Stimulated activated naive CD8-positive, alpha-beta T cell treated with anti-CD3 and anti-CD28 coated beads, Interleukin-15, amount 100 ng/mL, for 72 hours (primary cell): ENCODE results near the gene NPAS2.

Experiments used
- ATAC-seq: fragments of 150-1000 bp; cut with Tn5 transposase; 2 replicates; pipeline ENCODE4 v1.10.0; 2021; ENCODE audit warnings: mild to moderate bottlenecking, moderate library complexity
- DNase-seq, 2 donors: peaks; one replicate each; pipeline ENCODE4 v3.0.0; 2021 to 2022
- H3K27ac Mint-ChIP-seq, 2 donors: one replicate each; pipeline ENCODE4 v1.8.0; 2022; ENCODE audit warnings: mild to moderate bottlenecking in 2 of 2, mixed read lengths in 2 of 2, moderate library complexity in 2 of 2
- H3K27me3 Mint-ChIP-seq: one replicate; pipeline ENCODE4 v1.8.0; 2022; ENCODE audit warnings: mixed read lengths
- H3K4me1 Mint-ChIP-seq: one replicate; pipeline ENCODE4 v1.8.0; 2022; ENCODE audit warnings: mild to moderate bottlenecking, mixed read lengths
- H3K4me3 Mint-ChIP-seq, 2 donors: one replicate each; pipeline ENCODE4 v1.8.0; 2022; ENCODE audit warnings: mild to moderate bottlenecking in 2 of 2, mixed read lengths in 2 of 2, moderate library complexity in 1 of 2
- H3K9me3 Mint-ChIP-seq, 2 donors: one replicate each; pipeline ENCODE4 v1.8.0; 2022; ENCODE audit warnings: mixed read lengths in 2 of 2

Gene NPAS2

GRCh38 chr2:100812116-100812515, 7.8 kb upstream of the NPAS2 start:
- Mint-ChIP-seq H3K4me3 (peak overlapping the region in 1 of 2 donors; percentile 0), H3K4me1 (peaks cover 37% of the 10 kb centered on the region), H3K27me3 (no peaks in the 10 kb centered on the region), H3K27ac (peak overlapping the region; percentile 2 to 22), H3K9me3 (no peaks in the 10 kb centered on the region)
- ATAC-seq (peak; percentile 63), DNase-seq (peak in 1 of 2 donors; percentile 13)

- Mint-ChIP-seq H3K4me3 (peak overlapping the region in 1 of 2 donors; percentile 0), H3K9me3 (no peaks in the 10 kb centered on the region), H3K27ac (peak overlapping the region; percentile 2 to 22), H3K4me1 (peaks cover 42% of the 10 kb centered on the region), H3K27me3 (peaks cover 4% of the 10 kb centered on the region)
- DNase-seq (no peak), ATAC-seq (no peak)
Measured at GRCh38 chr2:100812573-100812972, 7.4 kb upstream of the NPAS2 start.

GRCh38 chr2:100813527-100813926, 6.4 kb upstream of the NPAS2 start:
- Mint-ChIP-seq H3K27ac (peak overlapping the region in 1 of 2 donors; percentile 59), H3K9me3 (no peaks in the 10 kb centered on the region), H3K4me1 (peaks cover 51% of the 10 kb centered on the region), H3K27me3 (peaks cover 13% of the 10 kb centered on the region), H3K4me3 (peak overlapping the region in 1 of 2 donors; percentile 58)
- peak; percentile 69 for ATAC-seq
- no peak for DNase-seq

- ATAC-seq (no peak), DNase-seq (no peak)
- H3K27me3 Mint-ChIP-seq = peaks cover 16% of the 10 kb centered on the region
- H3K9me3 Mint-ChIP-seq = no peaks in the 10 kb centered on the region
- peaks cover 52% of the 10 kb centered on the region for H3K4me1 Mint-ChIP-seq
- no peak overlapping the region for H3K4me3 Mint-ChIP-seq
- no peak overlapping the region for H3K27ac Mint-ChIP-seq
Measured at GRCh38 chr2:100814043-100814442, 5.9 kb upstream of the NPAS2 start.

- no peaks in the 10 kb centered on the region for H3K9me3 Mint-ChIP-seq
- DNase-seq = no peak
- H3K27ac Mint-ChIP-seq = no peak overlapping the region
- ATAC-seq = no peak
- H3K4me3 Mint-ChIP-seq = no peak overlapping the region
- H3K4me1 Mint-ChIP-seq = peaks cover 52% of the 10 kb centered on the region
- H3K27me3 Mint-ChIP-seq = peaks cover 16% of the 10 kb centered on the region
Measured at GRCh38 chr2:100814453-100814852, 5.5 kb upstream of the NPAS2 start.

- peak overlapping the region in 1 of 2 donors; percentile 92 for H3K4me3 Mint-ChIP-seq
- H3K27ac Mint-ChIP-seq = peak overlapping the region in 1 of 2 donors; percentile 46
- DNase-seq (no peak), ATAC-seq (no peak)
- H3K9me3 Mint-ChIP-seq = no peaks in the 10 kb centered on the region
- H3K4me1 Mint-ChIP-seq = peaks cover 59% of the 10 kb centered on the region
- H3K27me3 Mint-ChIP-seq = peaks cover 29% of the 10 kb centered on the region
Measured at GRCh38 chr2:100817388-100817985, 2.5 kb upstream of the NPAS2 start.

- H3K27ac Mint-ChIP-seq = peak overlapping the region; percentile 92 to 95
- peak overlapping the region; percentile 87 to 92 for H3K4me3 Mint-ChIP-seq
- DNase-seq = no peak
- peaks cover 59% of the 10 kb centered on the region for H3K4me1 Mint-ChIP-seq
- H3K9me3 Mint-ChIP-seq = no peaks in the 10 kb centered on the region
- peak; percentile 50 for ATAC-seq
- peaks cover 36% of the 10 kb centered on the region for H3K27me3 Mint-ChIP-seq
Measured at GRCh38 chr2:100818003-100818605, 1.8 kb upstream of the NPAS2 start.

- no peaks in the 10 kb centered on the region for H3K9me3 Mint-ChIP-seq
- ATAC-seq (peak; percentile 47), DNase-seq (peak; percentile 38 to 39)
- H3K27me3 Mint-ChIP-seq = peaks cover 42% of the 10 kb centered on the region
- peaks cover 59% of the 10 kb centered on the region for H3K4me1 Mint-ChIP-seq
- H3K27ac Mint-ChIP-seq = peak overlapping the region; percentile 92 to 95
- peak overlapping the region; percentile 87 to 92 for H3K4me3 Mint-ChIP-seq
Measured at GRCh38 chr2:100818606-100819369, 1.2 kb upstream of the NPAS2 start.

- H3K4me3 Mint-ChIP-seq = peak overlapping the region in 1 of 2 donors; percentile 80
- H3K27me3 Mint-ChIP-seq = peaks cover 44% of the 10 kb centered on the region
- ATAC-seq = peak; percentile 48
Measured at GRCh38 chr2:100820273-100820522, 259 bp downstream of the NPAS2 start.

GRCh38 chr2:100820523-100821254, 750 bp downstream of the NPAS2 start:
- Mint-ChIP-seq H3K27ac (peak overlapping the region; percentile 27 to 90), H3K4me3 (peak overlapping the region; percentile 72 to 80), H3K4me1 (peaks cover 44% of the 10 kb centered on the region), H3K9me3 (no peaks in the 10 kb centered on the region), H3K27me3 (peaks cover 44% of the 10 kb centered on the region)
- DNase-seq = peak; percentile 38 to 41
- peak; percentile 2 for ATAC-seq

More at GRCh38 chr2:100820273-100820522, 259 bp downstream of the NPAS2 start:
- Mint-ChIP-seq H3K4me1 (peaks cover 48% of the 10 kb centered on the region), H3K27ac (no peak overlapping the region), H3K9me3 (no peaks in the 10 kb centered on the region)
- no peak for DNase-seq

- peak overlapping the region; percentile 72 to 80 for H3K4me3 Mint-ChIP-seq
- H3K9me3 Mint-ChIP-seq = no peaks in the 10 kb centered on the region
- ATAC-seq (no peak), DNase-seq (no peak)
- peaks cover 44% of the 10 kb centered on the region for H3K27me3 Mint-ChIP-seq
- H3K27ac Mint-ChIP-seq = peak overlapping the region; percentile 27 to 90
- H3K4me1 Mint-ChIP-seq = peaks cover 44% of the 10 kb centered on the region
Measured at GRCh38 chr2:100821255-100821910, 1.4 kb downstream of the NPAS2 start.

- peaks cover 44% of the 10 kb centered on the region for H3K4me1 Mint-ChIP-seq
- ATAC-seq (no peak), DNase-seq (no peak)
- no peaks in the 10 kb centered on the region for H3K9me3 Mint-ChIP-seq
- peaks cover 44% of the 10 kb centered on the region for H3K27me3 Mint-ChIP-seq
- H3K27ac Mint-ChIP-seq = no peak overlapping the region
- peak overlapping the region; percentile 72 to 80 for H3K4me3 Mint-ChIP-seq
Measured at GRCh38 chr2:100821911-100822265, 1.9 kb downstream of the NPAS2 start.

GRCh38 chr2:100822587-100823248, 2.8 kb downstream of the NPAS2 start:
- ATAC-seq (no peak), DNase-seq (no peak)
- Mint-ChIP-seq H3K9me3 (peaks cover 0 to 6% of the 10 kb centered on the region in 2 donors), H3K27me3 (peaks cover 39% of the 10 kb centered on the region), H3K4me3 (no peak overlapping the region), H3K4me1 (peaks cover 36% of the 10 kb centered on the region), H3K27ac (no peak overlapping the region)

GRCh38 chr2:100823665-100824438, 3.9 kb downstream of the NPAS2 start:
- H3K27ac Mint-ChIP-seq = no peak overlapping the region
- H3K27me3 Mint-ChIP-seq = peaks cover 28% of the 10 kb centered on the region

More at GRCh38 chr2:100823665-100824438, 3.9 kb downstream of the NPAS2 start:
- peaks cover 27% of the 10 kb centered on the region for H3K4me1 Mint-ChIP-seq
- H3K4me3 Mint-ChIP-seq = no peak overlapping the region
- H3K9me3 Mint-ChIP-seq = peaks cover 3 to 6% of the 10 kb centered on the region in 2 donors
- ATAC-seq (no peak), DNase-seq (no peak)
